Measurements from ENCODE around the gene UROS. TPM values are rescaled to one million over a fixed set of nuclear protein-coding genes. Genes with fewer than 3 reads are reported as not detected.

The UROS gene
- total RNA-seq, 4 donors from 2014 or later: 24.6 to 39.3 (median 32.4) TPM

- Histone ChIP-seq H3K27me3 (no peaks in the 10 kb centered on the region), H3K9me3 (no peaks in the 10 kb centered on the region), H3K27ac (no peak overlapping the region), H3K4me1 (no peaks in the 10 kb centered on the region), H3K4me3 (no peak overlapping the region), H3K36me3 (peaks cover 0 to 11% (median 1%) of the 10 kb centered on the region in 4 donors)
- WGBS, 2 donors (ENCODE audit: low coverage in 1 of 2): 76% methylated on average over 13 of the region's 17 CpGs; no CpG with 5 or more reads in 1 of the 2 donors
- in situ Hi-C loops (cut with MboI; ENCODE audit: low pct_ligation_motif_present in 1 of 4, low pct_unique_long_range_greater_than_20kb in 1 of 4, low sequenced_read_pairs in 3 of 4) (no loop called here), intact Hi-C loops (cut with DNase I; ENCODE audit: low total_unique reads) (no loop called here)
- TF ChIP-seq EP300 (IDR thresholded peaks at IDR 0.05; ENCODE audit: low read depth) (no peak), POLR2A (IDR thresholded peaks at IDR 0.05) (no peak), POLR2AphosphoS5 (IDR thresholded peaks at IDR 0.05) (no peak), CTCF (IDR thresholded peaks at IDR 0.05) (no peak)
- DNase-seq: no peak
Measured at GRCh38 chr10:125788156-125789034, 34.7 kb downstream of the UROS start.

GRCh38 chr10:125785791-125786190 lies 37.3 kb downstream of the UROS start:
- no peaks in the 10 kb centered on the region for H3K27me3 ChIP-seq
- H3K4me3 ChIP-seq: no peak overlapping the region
- in situ Hi-C loops (cut with MboI; ENCODE audit: low pct_ligation_motif_present in 1 of 4, low pct_unique_long_range_greater_than_20kb in 1 of 4, low sequenced_read_pairs in 3 of 4): no loop called here
- no peak for DNase-seq
- no peaks in the 10 kb centered on the region for H3K9me3 ChIP-seq
- 92 to 100% methylated on average over 1 to 9 of the region's 9 CpGs for WGBS, 2 donors (ENCODE audit: low coverage in 1 of 2)
- H3K4me1 ChIP-seq: no peaks in the 10 kb centered on the region
- intact Hi-C loops (cut with DNase I; ENCODE audit: low total_unique reads): no loop called here
- H3K27ac ChIP-seq: no peak overlapping the region
- H3K36me3 ChIP-seq: no peaks in the 10 kb centered on the region
- TF ChIP-seq POLR2AphosphoS5 (IDR thresholded peaks at IDR 0.05): no peak
- TF ChIP-seq CTCF (IDR thresholded peaks at IDR 0.05): no peak
- TF ChIP-seq EP300 (IDR thresholded peaks at IDR 0.05; ENCODE audit: low read depth): no peak
- TF ChIP-seq POLR2A (IDR thresholded peaks at IDR 0.05): no peak

GRCh38 chr10:125783957-125784356 lies 39.1 kb downstream of the UROS start:
- H3K4me3 ChIP-seq: no peak overlapping the region
- H3K36me3 ChIP-seq: no peaks in the 10 kb centered on the region
- intact Hi-C loops (cut with DNase I; ENCODE audit: low total_unique reads): no loop called here
- no peak for DNase-seq
- no peaks in the 10 kb centered on the region for H3K9me3 ChIP-seq
- H3K4me1 ChIP-seq: no peaks in the 10 kb centered on the region
- 73 to 80% methylated on average over 6 of the region's 6 CpGs for WGBS, 2 donors (ENCODE audit: low coverage in 1 of 2)
- H3K27me3 ChIP-seq: no peaks in the 10 kb centered on the region
- TF ChIP-seq POLR2A (IDR thresholded peaks at IDR 0.05) (no peak), POLR2AphosphoS5 (IDR thresholded peaks at IDR 0.05) (no peak)
- in situ Hi-C loops (cut with MboI; ENCODE audit: low pct_ligation_motif_present in 1 of 4, low pct_unique_long_range_greater_than_20kb in 1 of 4, low sequenced_read_pairs in 3 of 4): no loop called here
- H3K27ac ChIP-seq: no peak overlapping the region

- H3K27ac ChIP-seq: no peak overlapping the region
- 92% methylated on average over 7 of the region's 7 CpGs; no CpG with 5 or more reads in 1 of the 2 donors for WGBS, 2 donors (ENCODE audit: low coverage in 1 of 2)
- no peaks in the 10 kb centered on the region for H3K27me3 ChIP-seq
- TF ChIP-seq POLR2A (IDR thresholded peaks at IDR 0.05) (no peak), EP300 (IDR thresholded peaks at IDR 0.05; ENCODE audit: low read depth) (no peak), CTCF (IDR thresholded peaks at IDR 0.05) (no peak), POLR2AphosphoS5 (IDR thresholded peaks at IDR 0.05) (no peak)
- no peak for DNase-seq
- H3K36me3 ChIP-seq: no peaks in the 10 kb centered on the region
- no peaks in the 10 kb centered on the region for H3K9me3 ChIP-seq
- in situ Hi-C loops (cut with MboI; ENCODE audit: low pct_ligation_motif_present in 1 of 4, low pct_unique_long_range_greater_than_20kb in 1 of 4, low sequenced_read_pairs in 3 of 4): no loop called here
- intact Hi-C loops (cut with DNase I; ENCODE audit: low total_unique reads): no loop called here
- H3K4me1 ChIP-seq: no peaks in the 10 kb centered on the region
- H3K4me3 ChIP-seq: no peak overlapping the region
Measured at GRCh38 chr10:125783408-125783807, 39.6 kb downstream of the UROS start.

All from transverse colon (tissue), 4 donors.